Fibroblast of skin of right biceps (primary cell): ENCODE data around the gene COASY.
"Not testable (repeated sequence)": the region's sequence is repeated elsewhere in the genome, so short reads cannot be mapped to it uniquely, and the experiment has no call there.

Experiments used
- DNase-seq: peaks from one replicate; pipeline ENCODE4 v3.0.0-alpha.2; 2013

Gene COASY

GRCh38 chr17:42553161-42553818, 8.7 kb upstream of the COASY start:
- DNase-seq, result peak; percentile 19

GRCh38 chr17:42553866-42554249, 8.1 kb upstream of the COASY start:
- no peak for DNase-seq

- DNase-seq, result peak; percentile 85
Observed at GRCh38 chr17:42554250-42555121, 7.5 kb upstream of the COASY start.

GRCh38 chr17:42555122-42555622, 6.8 kb upstream of the COASY start:
- DNase-seq, result no peak

GRCh38 chr17:42555961-42556617, 5.9 kb upstream of the COASY start:
- DNase-seq, result not testable (repeated sequence)

GRCh38 chr17:42559075-42559474, 2.9 kb upstream of the COASY start:
- no peak for DNase-seq

GRCh38 chr17:42560246-42560645, 1.7 kb upstream of the COASY start:
- DNase-seq, result no peak

GRCh38 chr17:42562388-42563142, 617 bp downstream of the COASY start:
- no peak for DNase-seq

- no peak for DNase-seq
Observed at GRCh38 chr17:42563143-42563509, 1.2 kb downstream of the COASY start.

GRCh38 chr17:42563543-42563942, 1.6 kb downstream of the COASY start:
- DNase-seq, result no peak

- DNase-seq, result no peak
Observed at GRCh38 chr17:42563950-42564349, 2.0 kb downstream of the COASY start.

GRCh38 chr17:42564815-42565522, 3.0 kb downstream of the COASY start:
- DNase-seq, result no peak

- no peak for DNase-seq
Observed at GRCh38 chr17:42565523-42566214, 3.7 kb downstream of the COASY start.

GRCh38 chr17:42566215-42566882, 4.4 kb downstream of the COASY start:
- no peak for DNase-seq

- DNase-seq, result peak; percentile 91
Observed at GRCh38 chr17:42566883-42567573, 5.1 kb downstream of the COASY start, which contains the start of gene MLX. MLX (plus strand) TSS chr17:42567100; CDS start chr17:42567125, 25 bp downstream.

- DNase-seq, result no peak
Observed at GRCh38 chr17:42568341-42569111, 6.6 kb downstream of the COASY start.

GRCh38 chr17:42571435-42572225, 9.7 kb downstream of the COASY start:
- no peak for DNase-seq

- no peak for DNase-seq
Observed at GRCh38 chr17:42573095-42573494, 11.1 kb downstream of the COASY start.

GRCh38 chr17:42574463-42574862, 12.5 kb downstream of the COASY start:
- no peak for DNase-seq
